RPMI7951 (cell line): ENCODE data around the gene DISC1. TPM values are rescaled to one million over a fixed set of nuclear protein-coding genes. Genes with fewer than 3 reads are reported as not detected.
"Not testable (repeated sequence)": the region's sequence is repeated elsewhere in the genome, so short reads cannot be mapped to it uniquely, and the experiment has no call there.

Experiments
- DNase-seq: peaks from one replicate; pipeline ENCODE4 v3.0.0-alpha.2; 2012; ENCODE audit warnings: low read depth
- total RNA-seq: library from RNA; depleted of rRNA; stranded (reverse); fragments of >200 nt; shearing (Covaris generic); gene quantifications from 2 replicates; pipeline ENCODE4 v1.2.3, GENCODE V29; 2014

Gene DISC1
- total RNA-seq, 1 experiment from 2014 or later = 1.9 TPM

DNA sequence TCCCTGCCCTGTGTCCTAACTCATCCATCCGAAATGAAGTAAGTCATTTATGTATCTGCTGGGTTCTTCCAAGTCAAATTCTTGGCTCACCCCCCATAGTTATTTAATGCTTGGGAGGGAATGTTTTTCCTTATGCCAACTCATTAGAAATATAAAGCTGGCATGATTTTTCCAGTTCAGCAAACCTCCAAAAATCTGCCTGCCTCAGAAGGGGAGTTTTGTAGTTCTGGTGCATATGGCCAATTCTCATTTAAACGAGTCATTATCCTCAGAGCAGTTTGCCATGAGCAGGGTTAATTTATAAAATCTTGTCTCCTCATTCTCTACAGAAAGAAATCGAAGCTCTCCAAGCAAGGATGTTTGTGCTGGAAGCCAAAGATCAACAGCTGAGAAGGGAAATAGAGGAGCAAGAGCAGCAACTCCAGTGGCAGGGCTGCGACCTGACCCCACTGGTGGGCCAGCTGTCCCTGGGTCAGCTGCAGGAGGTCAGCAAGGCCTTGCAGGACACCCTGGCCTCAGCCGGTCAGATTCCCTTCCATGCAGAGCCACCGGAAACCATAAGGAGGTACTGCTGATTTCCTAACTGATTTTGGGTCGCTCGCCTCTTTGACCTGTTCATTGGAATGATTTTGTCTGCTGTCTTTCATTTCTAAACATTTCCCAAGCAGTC is 144.1 kb downstream of the DISC1 start:
- no peak for DNase-seq

- no peak for DNase-seq
Observed at GRCh38 chr1:231774719-231775335, 148.2 kb downstream of the DISC1 start.

DNA sequence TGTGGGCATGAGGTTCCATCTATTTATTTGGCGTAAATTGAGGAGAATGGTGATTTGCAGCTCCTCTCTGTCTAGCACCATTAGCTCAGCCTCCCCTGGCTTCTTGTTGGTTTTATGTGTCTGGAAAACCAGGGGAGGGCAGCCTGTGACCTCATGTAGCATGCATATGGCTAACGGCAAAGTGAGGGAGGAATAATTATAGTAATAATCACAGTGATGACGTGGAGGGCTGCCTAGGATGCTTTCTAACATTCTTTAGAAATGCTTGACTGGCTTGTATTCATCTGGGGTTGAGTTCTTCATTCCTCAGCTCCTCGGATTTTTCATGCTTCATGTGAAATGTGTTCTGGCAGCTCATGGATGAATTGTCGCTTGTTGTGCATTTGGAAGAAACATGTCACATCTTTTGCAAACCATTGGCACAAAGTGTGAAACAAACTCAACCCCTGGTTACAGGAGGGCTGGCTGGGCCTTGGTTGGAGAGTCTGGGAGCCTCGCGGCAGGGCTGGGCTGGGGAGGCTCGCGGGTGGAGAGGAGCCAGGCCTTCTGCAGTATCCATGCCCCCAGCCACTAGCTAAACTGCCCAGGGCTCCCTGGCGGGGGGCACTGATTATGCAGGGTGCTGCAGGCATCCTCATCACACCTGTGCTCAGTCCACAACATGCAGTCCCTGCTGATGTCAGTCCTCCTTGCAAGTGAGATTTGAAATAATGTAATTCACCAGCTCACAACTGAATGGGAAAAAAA is 149.6 kb downstream of the DISC1 start:
- peak; percentile 79 for DNase-seq

DNA sequence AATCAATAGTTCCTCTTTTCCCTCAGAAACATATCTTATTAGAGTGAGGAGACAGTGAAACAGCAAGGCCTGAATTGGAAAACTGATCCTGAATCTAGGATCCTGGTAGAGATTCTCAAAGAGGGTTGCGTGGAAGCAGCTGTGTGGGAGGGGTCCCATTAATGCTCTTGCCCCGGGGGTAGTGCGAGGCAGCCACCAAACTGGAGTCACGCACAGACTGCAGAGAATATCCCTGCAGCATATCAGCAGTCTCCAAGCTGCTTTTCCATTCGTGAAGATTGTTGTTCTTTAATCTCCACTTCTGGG is 150.1 kb downstream of the DISC1 start:
- peak; percentile 25 for DNase-seq

- DNase-seq = peak; percentile 89
Observed at GRCh38 chr1:231778009-231778719, 151.6 kb downstream of the DISC1 start.

DNA sequence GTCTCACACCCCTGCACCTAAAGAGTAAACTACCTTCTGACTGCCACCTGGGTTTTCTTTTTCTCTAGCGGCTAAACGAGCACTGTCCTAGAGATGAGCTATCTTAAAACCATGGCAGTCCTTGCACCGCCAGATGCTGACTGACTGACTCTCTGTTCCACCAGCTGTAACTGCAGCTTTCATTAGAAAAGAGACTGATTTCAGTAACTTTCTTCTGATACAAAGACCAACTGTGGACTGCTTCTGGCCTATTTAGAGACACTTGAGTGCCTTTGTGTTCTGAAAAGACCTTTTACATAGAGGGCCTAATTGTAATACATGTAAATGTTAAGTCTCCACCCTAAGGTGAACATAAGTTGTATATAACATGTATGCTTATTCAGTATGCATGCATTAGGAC is 152.5 kb downstream of the DISC1 start:
- DNase-seq = no peak

DNA sequence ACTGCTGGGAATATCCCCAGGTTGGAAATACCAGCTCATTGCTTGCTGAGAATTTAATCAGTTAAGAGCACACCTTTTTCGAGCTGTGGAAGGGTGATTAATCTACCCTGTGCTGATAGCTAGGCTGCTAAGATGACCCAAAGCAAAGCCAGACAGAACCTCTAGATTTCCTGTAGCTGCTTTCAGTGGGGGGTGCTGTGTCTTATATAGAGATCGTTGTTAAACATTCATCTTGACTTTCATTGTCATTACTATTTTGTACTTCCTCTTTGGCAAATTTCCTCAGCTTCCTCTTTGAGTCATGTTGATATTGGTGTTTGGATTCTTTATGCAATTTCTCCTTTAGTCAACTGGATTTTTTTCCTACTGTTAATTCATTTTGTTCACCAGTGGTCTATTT is 155.3 kb downstream of the DISC1 start:
- DNase-seq = no peak

- not testable (repeated sequence) for DNase-seq
Observed at GRCh38 chr1:231785073-231785472, 158.5 kb downstream of the DISC1 start.

DNA sequence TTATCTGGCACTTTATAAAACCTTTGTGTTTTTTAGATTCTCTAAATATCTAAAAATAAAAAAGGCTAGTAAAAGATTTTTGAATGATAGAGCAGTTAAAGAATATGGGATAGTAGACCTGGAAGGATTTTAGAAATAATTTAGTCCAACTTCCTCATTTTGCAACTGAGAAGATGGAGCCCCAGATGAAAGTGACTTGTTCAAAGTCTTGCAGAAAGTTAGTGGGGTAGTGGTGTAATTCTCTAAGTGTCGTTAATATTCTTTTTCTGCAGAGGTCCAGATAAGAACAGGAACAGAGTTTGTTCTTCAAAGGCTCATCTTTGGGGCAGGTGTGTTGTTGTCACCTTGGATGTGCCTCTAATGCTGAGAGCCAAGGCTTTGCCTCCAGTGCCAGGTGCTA is 159.5 kb downstream of the DISC1 start:
- DNase-seq = no peak

DNA sequence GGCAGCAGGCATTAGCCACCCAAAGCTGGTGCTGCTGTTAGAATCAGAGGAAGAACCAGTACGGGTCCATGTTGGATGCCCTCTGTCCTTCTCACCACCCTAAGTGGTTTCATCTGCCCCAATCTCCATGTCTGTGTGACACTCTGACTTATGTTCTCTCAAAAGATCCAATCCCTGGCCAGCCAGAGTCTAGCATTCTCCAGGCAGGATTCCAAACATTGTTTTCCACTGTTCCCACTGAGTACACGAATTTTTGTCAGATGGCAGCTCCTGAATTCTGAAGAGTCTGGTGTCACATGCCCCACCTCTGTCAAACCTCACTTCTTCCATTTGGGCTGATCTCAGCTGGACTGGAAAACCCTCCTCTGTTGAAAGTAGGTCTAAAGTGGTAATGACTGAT is 166.0 kb downstream of the DISC1 start:
- DNase-seq = no peak

DNA sequence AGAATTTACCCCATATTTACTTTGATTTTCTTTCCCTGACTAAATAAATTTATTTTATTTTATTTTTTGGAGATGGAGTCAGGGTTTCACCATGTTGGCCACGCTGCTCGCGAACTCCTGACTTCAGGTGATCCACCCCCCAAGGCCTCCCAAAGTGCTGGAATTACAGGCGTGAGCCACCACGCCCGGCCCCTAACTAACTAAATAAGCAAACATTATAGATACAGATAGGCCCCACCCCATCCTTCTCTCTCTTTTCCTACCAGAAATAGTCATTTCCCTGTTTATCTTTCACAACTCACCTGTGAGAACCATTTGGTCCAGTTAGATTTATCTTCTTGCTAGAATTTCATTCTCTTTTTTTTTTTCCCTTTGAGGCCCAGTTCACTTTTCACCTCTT is 167.3 kb downstream of the DISC1 start:
- no peak for DNase-seq

DNA sequence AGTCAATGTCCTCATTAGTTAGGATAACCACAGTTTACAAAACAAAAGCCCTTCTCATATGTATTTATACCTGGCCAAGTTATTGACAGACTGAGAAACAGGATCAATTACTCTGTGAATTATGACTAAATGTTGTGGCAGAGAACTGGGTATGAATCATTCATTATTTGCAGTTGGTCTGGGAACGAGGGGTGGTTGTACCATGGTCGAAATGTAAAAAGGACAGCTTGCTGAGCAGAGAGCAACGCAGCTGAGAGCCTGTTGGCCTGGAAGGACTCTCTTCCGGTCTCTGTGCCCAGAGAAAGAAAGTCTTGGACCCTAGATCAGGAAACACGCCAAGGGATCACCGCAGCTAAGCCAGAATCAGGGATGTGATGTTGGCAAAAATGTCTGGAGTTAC is 169.6 kb downstream of the DISC1 start:
- DNase-seq = no peak

DNA sequence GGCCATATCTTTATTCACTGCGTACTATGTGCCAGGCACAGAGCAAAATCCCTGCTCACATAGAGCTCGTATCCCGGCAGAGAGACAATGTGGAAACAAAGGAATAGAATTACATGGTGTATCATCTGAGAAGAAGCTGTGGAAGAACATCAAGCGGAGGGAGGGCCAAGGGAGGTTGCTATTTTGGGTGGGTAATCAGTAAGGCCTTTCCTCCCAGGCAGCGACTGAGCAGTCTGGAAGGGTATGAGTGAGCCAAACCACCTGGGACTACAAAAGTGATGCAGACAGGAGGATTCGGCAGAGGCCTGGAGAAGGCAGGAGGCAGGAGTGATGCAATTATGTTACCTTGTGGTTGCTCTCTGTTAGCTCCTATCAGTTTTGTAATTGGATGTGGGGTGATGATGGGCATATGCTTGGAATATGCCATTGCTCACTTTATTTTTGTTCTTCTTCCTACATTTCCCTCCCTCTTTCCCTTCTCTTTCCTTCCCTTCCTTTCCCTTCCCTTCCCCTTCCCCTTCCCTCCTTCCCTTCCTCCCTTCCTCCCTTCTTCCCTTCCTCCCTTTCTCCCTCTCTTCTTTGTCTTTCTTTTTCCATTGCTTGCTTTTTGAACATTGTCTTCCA is 172.9 kb downstream of the DISC1 start:
- no peak for DNase-seq

DNA sequence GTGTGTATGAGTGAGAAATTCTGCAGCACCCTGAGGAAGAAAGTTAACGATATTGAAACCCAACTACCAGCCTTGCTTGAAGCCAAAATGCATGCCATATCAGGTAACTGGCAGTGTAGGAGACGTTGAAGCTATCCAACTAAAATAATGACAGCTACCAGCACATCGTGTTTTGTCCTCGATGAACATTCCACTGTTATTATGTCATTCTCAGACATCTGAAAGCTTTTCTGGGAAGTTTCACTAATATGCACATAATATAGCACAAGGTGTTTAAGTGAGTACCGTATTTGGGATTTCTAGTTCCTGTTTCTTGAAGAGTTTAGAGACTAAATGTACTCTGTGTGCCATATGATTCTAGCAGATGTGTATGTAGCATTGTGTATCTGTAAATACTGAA is 173.5 kb downstream of the DISC1 start:
- peak; percentile 39 for DNase-seq

- no peak for DNase-seq
Observed at GRCh38 chr1:231801042-231801585, 174.5 kb downstream of the DISC1 start.

DNA sequence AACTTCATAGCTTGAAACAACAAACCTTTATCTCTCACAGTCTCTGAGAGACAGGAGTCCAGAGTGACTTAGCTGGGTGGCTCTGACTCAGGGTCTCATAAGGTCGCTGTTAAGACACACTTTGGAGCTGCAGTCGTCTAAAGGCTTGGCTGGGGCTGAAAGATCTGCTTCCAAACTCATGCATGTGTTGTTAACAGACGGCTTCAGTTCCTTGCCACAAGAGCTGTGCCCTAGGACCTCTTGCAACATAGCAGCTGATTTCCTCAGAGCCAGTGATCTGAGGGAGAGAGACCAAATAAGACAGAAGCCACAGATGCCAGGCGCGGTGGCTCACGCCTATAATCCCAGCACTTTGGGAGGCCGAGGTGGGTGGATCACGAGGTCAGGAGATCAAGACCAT is 176.8 kb downstream of the DISC1 start:
- DNase-seq = no peak

DNA sequence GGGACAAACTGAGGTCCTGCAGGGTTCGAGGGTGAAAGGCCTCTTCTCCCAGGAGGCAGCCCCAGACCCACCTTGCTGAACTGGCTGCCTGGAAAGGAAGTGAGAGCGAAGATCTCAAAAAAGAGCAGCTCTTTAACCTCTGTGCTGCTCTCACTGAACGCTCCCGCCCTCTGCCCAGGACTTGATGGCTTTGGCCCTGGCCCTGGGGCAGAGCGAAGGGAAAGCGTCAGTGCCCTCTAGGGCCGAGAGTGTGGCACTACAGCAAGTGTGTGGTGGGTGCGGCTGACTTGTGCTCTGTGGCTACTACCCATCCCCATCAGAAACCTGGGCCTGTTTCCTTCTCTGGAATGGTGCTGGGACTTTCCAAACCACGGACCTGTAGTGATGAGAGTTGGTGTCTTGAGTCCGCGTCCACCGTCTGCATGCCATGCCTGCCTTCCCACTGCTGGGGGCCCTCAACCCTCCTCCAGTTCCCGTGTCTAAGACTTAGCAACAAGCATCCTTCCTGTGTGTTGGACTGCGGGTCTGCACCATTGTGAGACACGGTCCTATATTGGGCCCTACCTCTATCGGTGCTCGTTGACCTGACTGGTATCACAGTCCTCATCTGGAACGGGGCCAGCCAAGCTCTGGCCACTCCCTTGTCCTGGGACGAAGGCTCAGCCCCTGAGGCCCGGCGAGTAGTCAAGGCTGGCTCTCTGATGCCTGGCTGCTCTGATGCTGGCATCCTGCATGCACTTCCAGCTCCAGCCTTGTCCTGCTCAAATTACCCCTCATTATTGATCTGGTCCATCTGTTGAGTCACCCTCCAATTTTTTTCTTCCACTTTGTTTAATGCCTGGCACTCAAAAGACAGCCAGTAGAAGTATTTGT is 180.3 kb downstream of the DISC1 start:
- DNase-seq = peak; percentile 44

DNA sequence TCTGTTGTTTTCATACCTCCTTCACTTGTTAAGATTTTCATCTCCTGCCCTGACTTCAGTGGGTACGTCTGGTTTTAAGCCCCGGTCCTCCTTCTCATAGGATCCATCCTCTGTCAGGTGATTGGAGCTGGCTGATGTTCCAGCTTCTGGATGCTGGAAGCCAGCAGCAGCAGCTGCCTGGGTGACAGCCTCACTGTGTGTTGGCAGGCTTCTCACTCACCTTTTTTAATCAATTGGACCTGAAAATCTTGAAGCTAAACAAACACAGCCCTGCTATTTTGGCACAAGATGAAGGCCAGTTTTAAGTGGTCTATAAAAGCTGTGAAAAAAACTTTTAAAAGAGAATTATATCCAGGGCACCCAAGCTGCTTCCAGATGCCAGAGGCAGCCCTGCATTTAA is 181.0 kb downstream of the DISC1 start:
- no peak for DNase-seq

GRCh38 chr1:231808116-231808515 is 181.5 kb downstream of the DISC1 start:
- no peak for DNase-seq

GRCh38 chr1:231808990-231809389 is 182.4 kb downstream of the DISC1 start:
- DNase-seq = peak; percentile 91

DNA sequence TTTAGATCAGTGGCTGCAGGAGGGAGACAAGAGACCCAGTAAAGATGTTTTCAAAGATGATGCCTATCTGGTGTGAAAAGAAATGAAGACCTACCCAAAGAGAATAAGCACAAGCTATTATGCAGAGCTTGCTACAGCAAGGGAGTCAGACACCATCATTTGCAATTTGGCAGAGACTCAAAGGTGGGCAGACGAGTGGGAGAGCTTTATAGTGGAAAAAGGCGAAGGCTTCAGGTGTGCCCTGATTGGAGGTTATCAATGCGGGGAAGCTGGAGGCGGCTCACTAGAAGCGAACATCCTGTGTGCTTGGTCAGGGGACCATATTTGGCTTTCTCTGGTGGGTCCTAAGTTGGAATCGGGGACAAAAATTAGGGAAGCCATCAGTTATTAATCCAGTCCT is 183.8 kb downstream of the DISC1 start:
- DNase-seq = no peak
